Neural crest cell (in vitro differentiated cells): ENCODE results near the gene TMEM151B. TPM values are rescaled to one million over a fixed set of nuclear protein-coding genes. Genes with fewer than 3 reads are reported as not detected.
A peak's percentile ranks its signal among the peaks of the same experiment; 100 is the strongest.

Experiments
- DNase-seq: peaks from one replicate; pipeline ENCODE4 v3.0.0; 2021; ENCODE audit warnings: low read depth, mixed read lengths, low spot score
- H3K27ac Mint-ChIP-seq: one replicate; pipeline ENCODE4 v1.8.0; 2021; ENCODE audit warnings: mild to moderate bottlenecking, mixed read lengths; ENCODE audit not compliant: unreplicated experiment
- H3K27me3 Mint-ChIP-seq: 2 replicates; pipeline ENCODE4 v1.8.0; 2021; ENCODE audit warnings: low read depth, mild to moderate bottlenecking, mixed read lengths
- H3K36me3 Mint-ChIP-seq: 2 replicates; pipeline ENCODE4 v1.8.0; 2021; ENCODE audit warnings: low read depth, mild to moderate bottlenecking, mixed read lengths
- H3K4me1 Mint-ChIP-seq: 2 replicates; pipeline ENCODE4 v1.8.0; 2021; ENCODE audit warnings: mixed read lengths
- H3K4me3 Mint-ChIP-seq: one replicate; pipeline ENCODE4 v1.8.0; 2021; ENCODE audit warnings: mild to moderate bottlenecking, mixed read lengths
- H3K9me3 Mint-ChIP-seq: 2 replicates; pipeline ENCODE4 v1.8.0; 2021; ENCODE audit warnings: mixed read lengths
- total RNA-seq: library from RNA; stranded (reverse); gene quantifications from 2 replicates; pipeline ENCODE4 v1.2.1, GENCODE V29; 2021
- TF ChIP-seq, protein P1 (sequence below): fragments of 200-600 bp; sonication (generic); conservative IDR thresholded peaks from 2 replicates; pipeline ENCODE4 v1.5.0; 2021; ENCODE audit warnings: antibody characterized with exemption, mild to moderate bottlenecking

TMEM151B gene
- total RNA-seq, 1 donor from 2014 or later: 21.2 TPM

DNA sequence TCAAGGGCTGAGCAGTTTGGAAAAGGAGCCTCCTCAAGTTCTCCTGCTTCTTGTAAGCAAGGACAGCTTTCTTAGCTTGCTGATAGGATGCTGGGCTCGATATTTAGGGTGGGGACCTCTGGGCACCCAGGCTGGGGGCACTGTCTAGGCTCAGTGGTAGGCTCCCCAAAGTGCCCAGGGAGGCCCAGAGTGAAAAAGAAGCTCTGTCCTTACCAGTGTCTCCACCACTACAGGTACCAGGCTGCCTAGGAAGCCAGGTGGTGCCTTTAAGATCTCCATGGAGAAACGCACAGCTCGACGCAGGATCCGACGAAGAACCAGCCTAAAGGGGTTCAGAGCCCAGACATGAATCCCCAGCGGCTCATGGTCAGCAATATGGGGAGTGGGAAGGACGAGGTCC is 36.5 kb downstream of the TMEM151B start:
- TF ChIP-seq, protein P1, sequence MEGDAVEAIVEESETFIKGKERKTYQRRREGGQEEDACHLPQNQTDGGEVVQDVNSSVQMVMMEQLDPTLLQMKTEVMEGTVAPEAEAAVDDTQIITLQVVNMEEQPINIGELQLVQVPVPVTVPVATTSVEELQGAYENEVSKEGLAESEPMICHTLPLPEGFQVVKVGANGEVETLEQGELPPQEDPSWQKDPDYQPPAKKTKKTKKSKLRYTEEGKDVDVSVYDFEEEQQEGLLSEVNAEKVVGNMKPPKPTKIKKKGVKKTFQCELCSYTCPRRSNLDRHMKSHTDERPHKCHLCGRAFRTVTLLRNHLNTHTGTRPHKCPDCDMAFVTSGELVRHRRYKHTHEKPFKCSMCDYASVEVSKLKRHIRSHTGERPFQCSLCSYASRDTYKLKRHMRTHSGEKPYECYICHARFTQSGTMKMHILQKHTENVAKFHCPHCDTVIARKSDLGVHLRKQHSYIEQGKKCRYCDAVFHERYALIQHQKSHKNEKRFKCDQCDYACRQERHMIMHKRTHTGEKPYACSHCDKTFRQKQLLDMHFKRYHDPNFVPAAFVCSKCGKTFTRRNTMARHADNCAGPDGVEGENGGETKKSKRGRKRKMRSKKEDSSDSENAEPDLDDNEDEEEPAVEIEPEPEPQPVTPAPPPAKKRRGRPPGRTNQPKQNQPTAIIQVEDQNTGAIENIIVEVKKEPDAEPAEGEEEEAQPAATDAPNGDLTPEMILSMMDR: no peak
- Mint-ChIP-seq H3K4me1 (peaks cover 3% of the 10 kb centered on the region), H3K4me3 (no peak overlapping the region), H3K36me3 (peaks cover 16% of the 10 kb centered on the region), H3K27ac (no peak overlapping the region), H3K9me3 (no peaks in the 10 kb centered on the region), H3K27me3 (no peaks in the 10 kb centered on the region)
- no peak for DNase-seq

DNA sequence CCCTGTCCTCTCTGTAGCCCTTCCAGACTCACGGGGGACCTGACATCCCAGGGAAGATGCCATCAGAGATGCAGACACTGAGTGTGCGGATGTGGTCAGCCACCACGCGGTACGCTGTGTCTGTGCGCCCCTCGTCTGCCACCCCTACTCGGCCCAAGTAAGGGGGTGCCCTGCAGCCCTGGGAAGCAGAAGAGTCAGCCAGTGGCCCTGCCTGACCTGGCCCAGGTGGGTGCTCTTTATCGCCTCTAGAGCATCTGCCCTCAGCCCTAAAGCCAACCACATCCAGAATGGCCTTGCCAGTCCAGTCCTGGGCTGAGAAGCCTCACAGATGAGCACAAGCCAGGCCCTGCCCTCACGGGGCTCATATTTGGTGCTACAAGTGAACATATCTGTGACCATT is 37.0 kb downstream of the TMEM151B start:
- Mint-ChIP-seq H3K36me3 (peaks cover 16% of the 10 kb centered on the region), H3K4me1 (peaks cover 8% of the 10 kb centered on the region), H3K27me3 (no peaks in the 10 kb centered on the region), H3K27ac (no peak overlapping the region), H3K4me3 (no peak overlapping the region), H3K9me3 (no peaks in the 10 kb centered on the region)
- no peak for DNase-seq
- TF ChIP-seq, protein P1: no peak

- Mint-ChIP-seq H3K27ac (no peak overlapping the region), H3K9me3 (no peaks in the 10 kb centered on the region), H3K36me3 (peaks cover 16% of the 10 kb centered on the region), H3K4me3 (peak overlapping the region; percentile 59), H3K4me1 (peaks cover 15% of the 10 kb centered on the region), H3K27me3 (no peaks in the 10 kb centered on the region)
- TF ChIP-seq, protein P1: no peak
- no peak for DNase-seq
Measured at GRCh38 chr6:44309092-44309491, 38.8 kb downstream of the TMEM151B start.

GRCh38 chr6:44309631-44310030 is 39.4 kb downstream of the TMEM151B start:
- peak overlapping the region; percentile 1 for H3K27ac Mint-ChIP-seq
- TF ChIP-seq, protein P1: no peak
- H3K36me3 Mint-ChIP-seq: peaks cover 16% of the 10 kb centered on the region
- H3K27me3 Mint-ChIP-seq: no peaks in the 10 kb centered on the region
- DNase-seq: no peak
- H3K4me3 Mint-ChIP-seq: peak overlapping the region; percentile 60
- no peaks in the 10 kb centered on the region for H3K9me3 Mint-ChIP-seq
- peaks cover 15% of the 10 kb centered on the region for H3K4me1 Mint-ChIP-seq

GRCh38 chr6:44310241-44310640 is 40.0 kb downstream of the TMEM151B start:
- no peaks in the 10 kb centered on the region for H3K27me3 Mint-ChIP-seq
- H3K27ac Mint-ChIP-seq: no peak overlapping the region
- H3K9me3 Mint-ChIP-seq: no peaks in the 10 kb centered on the region
- peaks cover 16% of the 10 kb centered on the region for H3K36me3 Mint-ChIP-seq
- peak overlapping the region; percentile 60 for H3K4me3 Mint-ChIP-seq
- TF ChIP-seq, protein P1: no peak
- no peak for DNase-seq
- peaks cover 15% of the 10 kb centered on the region for H3K4me1 Mint-ChIP-seq

GRCh38 chr6:44311304-44311703 is 41.1 kb downstream of the TMEM151B start:
- peaks cover 12% of the 10 kb centered on the region for H3K36me3 Mint-ChIP-seq
- H3K27me3 Mint-ChIP-seq: peaks cover 10% of the 10 kb centered on the region
- no peak for DNase-seq
- H3K4me1 Mint-ChIP-seq: peaks cover 15% of the 10 kb centered on the region
- no peaks in the 10 kb centered on the region for H3K9me3 Mint-ChIP-seq
- TF ChIP-seq, protein P1: no peak
- peak overlapping the region; percentile 4 for H3K27ac Mint-ChIP-seq
- peak overlapping the region; percentile 99 for H3K4me3 Mint-ChIP-seq
